SK-N-SH (cell line): ENCODE measurements around the gene CLIC4. TPM values are rescaled to one million over a fixed set of nuclear protein-coding genes. Genes with fewer than 3 reads are reported as not detected.

Experiments
- CTCF ChIA-PET: fragments of 300-600, 350-600 bp; formaldehyde crosslinking; extraction: SDS; loops from one replicate; lab custom pipeline; 2021; lab: Yijun Ruan, JAX
- POLR2A ChIA-PET: fragments of 350-600 bp; sonication (Branson Sonifier 250); formaldehyde crosslinking; extraction: SDS; loops from one replicate; lab custom pipeline; 2020; ENCODE audit warnings: antibody characterized with exemption, inconsistent platforms; lab: Yijun Ruan, JAX
- DNase-seq: peaks from one replicate; pipeline ENCODE4 v3.0.0; 2012
- H2AFZ ChIP-seq: fragments of 200-600 bp; sonication (generic); 2 replicates; pipeline ENCODE4 v1.8.1; 2016; ENCODE audit warnings: antibody characterized with exemption, mild to moderate bottlenecking, low read depth
- H3F3A ChIP-seq: fragments of 200-600 bp; sonication (generic); replicated peaks from 2 replicates; pipeline ENCODE3; 2016; ENCODE audit warnings: antibody characterized with exemption, mild to moderate bottlenecking; ENCODE audit not compliant: insufficient read depth
- H3K27ac ChIP-seq, 2 experiments: fragments of 200-500 bp in 1 of 2; fragments of 200-600 bp in 1 of 2; sonication (Bioruptor generic) in 1 of 2; sonication (generic), shearing (Covaris generic) in 1 of 2; 2 replicates each; pipeline versions ENCODE4 v1.5.1 to v1.6.1; 2014 to 2016; ENCODE audit warnings: low read depth in 2 of 2, inconsistent platforms in 1 of 2, low read length in 1 of 2, mild to moderate bottlenecking in 1 of 2, mixed read lengths in 1 of 2
- H3K27me3 ChIP-seq: fragments of 200-600 bp; sonication (generic), shearing (Covaris generic); 2 replicates; pipeline ENCODE4 v1.6.1; 2016; ENCODE audit warnings: mixed run types; ENCODE audit not compliant: insufficient read depth
- H3K36me3 ChIP-seq, 2 experiments: fragments of 200-500 bp in 1 of 2; fragments of 200-600 bp in 1 of 2; sonication (Bioruptor generic) in 1 of 2; sonication (generic) in 1 of 2; replicated peaks in 1 of 2; 2 replicates each; pipeline versions ENCODE3 to v1.5.1; 2014 to 2016; ENCODE audit warnings: low read length in 1 of 2, mild to moderate bottlenecking in 1 of 2; ENCODE audit not compliant: insufficient read depth in 2 of 2, control insufficient read depth in 1 of 2
- H3K4me1 ChIP-seq, 2 experiments: fragments of 200-500 bp in 1 of 2; fragments of 200-600 bp in 1 of 2; sonication (Bioruptor generic) in 1 of 2; sonication (generic), shearing (Covaris generic) in 1 of 2; 2 replicates each; pipeline versions ENCODE4 v1.5.1 to v1.6.1; 2014 to 2016; ENCODE audit warnings: low read depth in 1 of 2, low read length in 1 of 2, mixed run types in 1 of 2; ENCODE audit not compliant: insufficient read depth in 2 of 2, control insufficient read depth in 1 of 2
- H3K4me2 ChIP-seq: fragments of 200-600 bp; sonication (generic), shearing (Covaris generic); 2 replicates; pipeline ENCODE4 v1.6.1; 2017; ENCODE audit warnings: mixed run types
- H3K4me3 ChIP-seq, 2 experiments: fragments of 200-500 bp in 1 of 2; fragments of 200-600 bp in 1 of 2; sonication (Bioruptor generic) in 1 of 2; sonication (generic), shearing (Covaris generic) in 1 of 2; 2 replicates each; pipeline versions ENCODE4 v1.5.1 to v1.8.1; 2014 to 2016; ENCODE audit warnings: low read depth in 2 of 2, inconsistent platforms in 1 of 2, low read length in 1 of 2, mild to moderate bottlenecking in 1 of 2, mixed read lengths in 1 of 2, moderate library complexity in 1 of 2
- H3K79me2 ChIP-seq: fragments of 200-600 bp; sonication (generic); 2 replicates; pipeline ENCODE4 v1.8.1; 2017; ENCODE audit warnings: mild to moderate bottlenecking; ENCODE audit not compliant: insufficient read depth
- H3K9ac ChIP-seq: fragments of 200-600 bp; sonication (generic); 2 replicates; pipeline ENCODE4 v1.6.1; 2017; ENCODE audit warnings: mixed run types
- H3K9me2 ChIP-seq: fragments of 200-600 bp; sonication (generic); 2 replicates; pipeline ENCODE4 v1.6.1; 2017; ENCODE audit warnings: mixed run types
- H3K9me3 ChIP-seq: fragments of 200-600 bp; sonication (generic); 2 replicates; pipeline ENCODE4 v1.6.1; 2017; ENCODE audit warnings: mixed run types, mild to moderate bottlenecking, moderate library complexity
- H4K20me1 ChIP-seq: fragments of 200-600 bp; sonication (generic); 2 replicates; pipeline ENCODE4 v1.6.1; 2017; ENCODE audit warnings: mild to moderate bottlenecking, mixed run types; ENCODE audit not compliant: insufficient read depth
- ELF1 ChIP-seq: IDR thresholded peaks from 2 replicates; pipeline ENCODE4 v1.4.0; 2012
- GABPA ChIP-seq: IDR thresholded peaks from 2 replicates; pipeline ENCODE4 v1.4.0; 2012; ENCODE audit warnings: low read depth, mild to moderate bottlenecking
- GATA2 ChIP-seq: sonication (generic); formaldehyde crosslinking; IDR thresholded peaks from 2 replicates; pipeline ENCODE4 v1.5.0; 2020; ENCODE audit warnings: mild to moderate bottlenecking, missing genetic modification reagents
- JUND ChIP-seq: IDR thresholded peaks from 2 replicates; pipeline ENCODE4 v1.4.0; 2012
- NFIC ChIP-seq: IDR thresholded peaks from 2 replicates; pipeline ENCODE4 v1.4.0; 2012; ENCODE audit warnings: borderline replicate concordance
- RAD21 ChIP-seq: IDR thresholded peaks from 2 replicates; pipeline ENCODE4 v1.6.1; 2012; ENCODE audit warnings: mild to moderate bottlenecking, low read length
- RFX5 ChIP-seq: IDR thresholded peaks from 2 replicates; pipeline ENCODE4 v1.6.1; 2012; ENCODE audit warnings: mild to moderate bottlenecking, improper control_type of control experiment, low read length
- SIN3A ChIP-seq: IDR thresholded peaks from 2 replicates; pipeline ENCODE4 v1.6.1; 2012; ENCODE audit warnings: low read depth, mild to moderate bottlenecking, low read length, moderate library complexity, borderline replicate concordance
- TAF1 ChIP-seq: IDR thresholded peaks from 2 replicates; pipeline ENCODE4 v1.6.1; 2012; ENCODE audit warnings: low read depth, mild to moderate bottlenecking, low read length, moderate library complexity, borderline replicate concordance
- YY1 ChIP-seq: IDR thresholded peaks from 2 replicates; pipeline ENCODE4 v1.4.0; 2012; ENCODE audit warnings: low read depth, mild to moderate bottlenecking
- WGBS: methylation state at CpG from one replicate; pipeline ENCODE4 v1.1.6; 2017; ENCODE audit warnings: low lambda C conversion rate; 5-methylcytosine and 5-hydroxymethylcytosine counted together
- polyA plus RNA-seq, 3 experiments: library from polyadenylated mRNA; depleted of rRNA; stranded (reverse); fragments of >200 nt; gene quantifications; 2 replicates each; pipeline ENCODE4 v1.2.3, GENCODE V29; 2012
- TF ChIP-seq, protein P1 (sequence below): fragments of 200-600 bp; sonication (generic); IDR thresholded peaks from 2 replicates; pipeline ENCODE4 v1.6.1; 2017; ENCODE audit warnings: antibody characterized with exemption, mild to moderate bottlenecking, moderate library complexity
- TF ChIP-seq, protein P2 (sequence below): IDR thresholded peaks from 2 replicates; pipeline ENCODE4; 2012
- TF ChIP-seq, protein P3 (sequence below): IDR thresholded peaks from 2 replicates; pipeline ENCODE4 v1.4.0; 2012; ENCODE audit warnings: low read depth, borderline replicate concordance
- TF ChIP-seq, protein P4 (sequence below): fragments of 150-350 bp; IDR thresholded peaks from 2 replicates; pipeline ENCODE4 v1.6.1; 2017; ENCODE audit warnings: antibody characterized with exemption, low read length, low read depth, borderline replicate concordance

CLIC4 gene
- polyA plus RNA-seq, 1 of the 3 experiments (the other 2 are of a cell fraction): 66.4 TPM

DNA sequence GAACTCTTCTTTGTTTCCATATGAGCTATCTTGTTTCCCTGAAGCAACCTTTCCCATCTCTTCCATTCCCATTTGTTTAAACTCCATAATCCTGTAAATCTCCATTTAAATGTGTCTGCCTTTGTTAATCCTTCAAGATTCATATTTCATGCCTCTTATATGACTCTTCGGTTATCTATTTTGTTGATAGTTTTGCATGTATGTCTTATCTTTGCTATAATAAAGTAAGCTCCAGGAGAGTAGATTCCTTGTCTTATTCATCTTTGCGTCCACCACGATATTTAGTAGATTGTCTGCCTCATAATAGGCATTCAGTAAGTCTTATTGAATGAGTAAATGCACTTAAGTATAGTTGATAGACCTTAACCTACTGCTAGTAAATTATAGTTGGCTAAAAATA lies 18.4 kb downstream of the CLIC4 start:
- Histone ChIP-seq H3K27ac (no peak overlapping the region; a peak in 1 of 4 replicates), H2AFZ (no peak overlapping the region), H3K4me1 (peaks cover 0 to 18% of the 10 kb centered on the region in 2 experiments; a peak in 2 of 4 replicates), H4K20me1 (peaks cover 63% of the 10 kb centered on the region), H3K4me2 (no peak overlapping the region), H3K9me3 (no peaks in the 10 kb centered on the region), H3K4me3 (no peak overlapping the region), H3F3A (peaks cover 29% of the 10 kb centered on the region), H3K9ac (no peak overlapping the region), H3K27me3 (no peaks in the 10 kb centered on the region), H3K79me2 (peaks cover 100% of the 10 kb centered on the region), H3K36me3 (peaks cover 0 to 8% of the 10 kb centered on the region in 2 experiments), H3K9me2 (no peaks in the 10 kb centered on the region)
- ChIA-PET CTCF (interaction anchor here (1.0 to 2.0 kb wide), 3 partner anchors 16 to 75 kb away, joined by 3 to 6 read pairs (median 4); no protein-coding TSS in a partner anchor), POLR2A (interaction anchor here (0.6 to 1.2 kb wide), 2 partner anchors 11 to 84 kb away, joined by 4 to 5 read pairs; no protein-coding TSS in a partner anchor)
- no peak for DNase-seq
- 90% methylated on average over 3 of the region's 3 CpGs for WGBS
- TF ChIP-seq ELF1 (no peak), RFX5 (no peak), TAF1 (no peak), SIN3A (no peak), GATA2 (CRISPR knock-in tag) (no peak), JUND (no peak), NFIC (no peak), YY1 (no peak), GABPA (no peak), RAD21 (no peak)
- TF ChIP-seq, protein P1, sequence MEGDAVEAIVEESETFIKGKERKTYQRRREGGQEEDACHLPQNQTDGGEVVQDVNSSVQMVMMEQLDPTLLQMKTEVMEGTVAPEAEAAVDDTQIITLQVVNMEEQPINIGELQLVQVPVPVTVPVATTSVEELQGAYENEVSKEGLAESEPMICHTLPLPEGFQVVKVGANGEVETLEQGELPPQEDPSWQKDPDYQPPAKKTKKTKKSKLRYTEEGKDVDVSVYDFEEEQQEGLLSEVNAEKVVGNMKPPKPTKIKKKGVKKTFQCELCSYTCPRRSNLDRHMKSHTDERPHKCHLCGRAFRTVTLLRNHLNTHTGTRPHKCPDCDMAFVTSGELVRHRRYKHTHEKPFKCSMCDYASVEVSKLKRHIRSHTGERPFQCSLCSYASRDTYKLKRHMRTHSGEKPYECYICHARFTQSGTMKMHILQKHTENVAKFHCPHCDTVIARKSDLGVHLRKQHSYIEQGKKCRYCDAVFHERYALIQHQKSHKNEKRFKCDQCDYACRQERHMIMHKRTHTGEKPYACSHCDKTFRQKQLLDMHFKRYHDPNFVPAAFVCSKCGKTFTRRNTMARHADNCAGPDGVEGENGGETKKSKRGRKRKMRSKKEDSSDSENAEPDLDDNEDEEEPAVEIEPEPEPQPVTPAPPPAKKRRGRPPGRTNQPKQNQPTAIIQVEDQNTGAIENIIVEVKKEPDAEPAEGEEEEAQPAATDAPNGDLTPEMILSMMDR: no peak
- TF ChIP-seq, protein P2, sequence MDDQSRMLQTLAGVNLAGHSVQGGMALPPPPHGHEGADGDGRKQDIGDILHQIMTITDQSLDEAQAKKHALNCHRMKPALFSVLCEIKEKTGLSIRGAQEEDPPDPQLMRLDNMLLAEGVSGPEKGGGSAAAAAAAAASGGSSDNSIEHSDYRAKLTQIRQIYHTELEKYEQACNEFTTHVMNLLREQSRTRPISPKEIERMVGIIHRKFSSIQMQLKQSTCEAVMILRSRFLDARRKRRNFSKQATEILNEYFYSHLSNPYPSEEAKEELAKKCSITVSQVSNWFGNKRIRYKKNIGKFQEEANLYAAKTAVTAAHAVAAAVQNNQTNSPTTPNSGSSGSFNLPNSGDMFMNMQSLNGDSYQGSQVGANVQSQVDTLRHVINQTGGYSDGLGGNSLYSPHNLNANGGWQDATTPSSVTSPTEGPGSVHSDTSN: no peak
- TF ChIP-seq, protein P3, sequence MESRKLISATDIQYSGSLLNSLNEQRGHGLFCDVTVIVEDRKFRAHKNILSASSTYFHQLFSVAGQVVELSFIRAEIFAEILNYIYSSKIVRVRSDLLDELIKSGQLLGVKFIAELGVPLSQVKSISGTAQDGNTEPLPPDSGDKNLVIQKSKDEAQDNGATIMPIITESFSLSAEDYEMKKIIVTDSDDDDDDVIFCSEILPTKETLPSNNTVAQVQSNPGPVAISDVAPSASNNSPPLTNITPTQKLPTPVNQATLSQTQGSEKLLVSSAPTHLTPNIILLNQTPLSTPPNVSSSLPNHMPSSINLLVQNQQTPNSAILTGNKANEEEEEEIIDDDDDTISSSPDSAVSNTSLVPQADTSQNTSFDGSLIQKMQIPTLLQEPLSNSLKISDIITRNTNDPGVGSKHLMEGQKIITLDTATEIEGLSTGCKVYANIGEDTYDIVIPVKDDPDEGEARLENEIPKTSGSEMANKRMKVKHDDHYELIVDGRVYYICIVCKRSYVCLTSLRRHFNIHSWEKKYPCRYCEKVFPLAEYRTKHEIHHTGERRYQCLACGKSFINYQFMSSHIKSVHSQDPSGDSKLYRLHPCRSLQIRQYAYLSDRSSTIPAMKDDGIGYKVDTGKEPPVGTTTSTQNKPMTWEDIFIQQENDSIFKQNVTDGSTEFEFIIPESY: no peak
- TF ChIP-seq, protein P4, sequence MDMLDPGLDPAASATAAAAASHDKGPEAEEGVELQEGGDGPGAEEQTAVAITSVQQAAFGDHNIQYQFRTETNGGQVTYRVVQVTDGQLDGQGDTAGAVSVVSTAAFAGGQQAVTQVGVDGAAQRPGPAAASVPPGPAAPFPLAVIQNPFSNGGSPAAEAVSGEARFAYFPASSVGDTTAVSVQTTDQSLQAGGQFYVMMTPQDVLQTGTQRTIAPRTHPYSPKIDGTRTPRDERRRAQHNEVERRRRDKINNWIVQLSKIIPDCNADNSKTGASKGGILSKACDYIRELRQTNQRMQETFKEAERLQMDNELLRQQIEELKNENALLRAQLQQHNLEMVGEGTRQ: no peak
